ENCODE measurements around the gene CKAP2L.

GRCh38 chr2:112725545-112726457 lies 38.6 kb downstream of the CKAP2L start:
- no peak for TF ChIP-seq CTCF (conservative IDR thresholded peaks at IDR 0.05; ENCODE audit: low read depth, low read length)
- TF ChIP-seq EZH2 (IDR thresholded peaks at IDR 0.05; ENCODE audit: low read length, unreplicated experiment): no peak

All from PC-3 (cell line).